ENCODE results near the gene TEX22. TPM values are rescaled to one million over a fixed set of nuclear protein-coding genes. Genes with fewer than 3 reads are reported as not detected.

The TEX22 gene
- total RNA-seq, 4 donors from 2014 or later: 1.3 TPM; not detected in 3

- no peak for TF ChIP-seq CTCF (IDR thresholded peaks at IDR 0.05; ENCODE audit: low read depth)
Observed at GRCh38 chr14:105420974-105421674, 22.8 kb downstream of the TEX22 start.

- no peak for TF ChIP-seq CTCF (IDR thresholded peaks at IDR 0.05; ENCODE audit: low read depth)
Observed at GRCh38 chr14:105421723-105422615, 23.6 kb downstream of the TEX22 start.

- no peak for TF ChIP-seq CTCF (IDR thresholded peaks at IDR 0.05; ENCODE audit: low read depth)
Observed at GRCh38 chr14:105422695-105423487, 24.6 kb downstream of the TEX22 start.

GRCh38 chr14:105423488-105424195, 25.3 kb downstream of the TEX22 start:
- no peak for TF ChIP-seq CTCF (IDR thresholded peaks at IDR 0.05; ENCODE audit: low read depth)

- no peak for TF ChIP-seq CTCF (IDR thresholded peaks at IDR 0.05; ENCODE audit: low read depth)
Observed at GRCh38 chr14:105424861-105425260, 26.5 kb downstream of the TEX22 start.

GRCh38 chr14:105425823-105426247, 27.5 kb downstream of the TEX22 start:
- no peak for TF ChIP-seq CTCF (IDR thresholded peaks at IDR 0.05; ENCODE audit: low read depth)
